Chondrocyte (in vitro differentiated cells): ENCODE measurements around the gene TPO. TPM values are rescaled to one million over a fixed set of nuclear protein-coding genes. Genes with fewer than 3 reads are reported as not detected.

Source experiments
- DNase-seq: peaks from one replicate; pipeline ENCODE4 v3.0.0; 2021; ENCODE audit warnings: mixed read lengths, low spot score
- H3K27ac Mint-ChIP-seq: one replicate; pipeline ENCODE4 v1.8.0; 2021; ENCODE audit warnings: mild to moderate bottlenecking, moderate library complexity, mixed read lengths; ENCODE audit not compliant: unreplicated experiment
- H3K27me3 Mint-ChIP-seq: 2 replicates; pipeline ENCODE4 v1.8.0; 2021; ENCODE audit warnings: low read depth, mixed read lengths
- H3K36me3 Mint-ChIP-seq: 2 replicates; pipeline ENCODE4 v1.8.0; 2021; ENCODE audit warnings: low read depth, mixed read lengths
- H3K4me1 Mint-ChIP-seq: 2 replicates; pipeline ENCODE4 v1.8.0; 2021; ENCODE audit warnings: low read depth, mild to moderate bottlenecking, mixed read lengths
- H3K4me3 Mint-ChIP-seq: one replicate; pipeline ENCODE4 v1.8.0; 2021; ENCODE audit warnings: mild to moderate bottlenecking, moderate library complexity, mixed read lengths; ENCODE audit not compliant: unreplicated experiment
- H3K9me3 Mint-ChIP-seq: 2 replicates; pipeline ENCODE4 v1.8.0; 2021; ENCODE audit warnings: low read depth, mixed read lengths
- total RNA-seq: library from RNA; stranded (reverse); gene quantifications from 3 replicates; pipeline ENCODE4 v1.2.1, GENCODE V29; 2021
- TF ChIP-seq, protein P1 (sequence below): fragments of 200-600 bp; sonication (generic); IDR thresholded peaks from 2 replicates; pipeline ENCODE4 v1.5.0; 2021; ENCODE audit warnings: antibody characterized with exemption, mild to moderate bottlenecking, moderate library complexity

TPO gene
- total RNA-seq, 1 donor from 2014 or later = not detected

DNA sequence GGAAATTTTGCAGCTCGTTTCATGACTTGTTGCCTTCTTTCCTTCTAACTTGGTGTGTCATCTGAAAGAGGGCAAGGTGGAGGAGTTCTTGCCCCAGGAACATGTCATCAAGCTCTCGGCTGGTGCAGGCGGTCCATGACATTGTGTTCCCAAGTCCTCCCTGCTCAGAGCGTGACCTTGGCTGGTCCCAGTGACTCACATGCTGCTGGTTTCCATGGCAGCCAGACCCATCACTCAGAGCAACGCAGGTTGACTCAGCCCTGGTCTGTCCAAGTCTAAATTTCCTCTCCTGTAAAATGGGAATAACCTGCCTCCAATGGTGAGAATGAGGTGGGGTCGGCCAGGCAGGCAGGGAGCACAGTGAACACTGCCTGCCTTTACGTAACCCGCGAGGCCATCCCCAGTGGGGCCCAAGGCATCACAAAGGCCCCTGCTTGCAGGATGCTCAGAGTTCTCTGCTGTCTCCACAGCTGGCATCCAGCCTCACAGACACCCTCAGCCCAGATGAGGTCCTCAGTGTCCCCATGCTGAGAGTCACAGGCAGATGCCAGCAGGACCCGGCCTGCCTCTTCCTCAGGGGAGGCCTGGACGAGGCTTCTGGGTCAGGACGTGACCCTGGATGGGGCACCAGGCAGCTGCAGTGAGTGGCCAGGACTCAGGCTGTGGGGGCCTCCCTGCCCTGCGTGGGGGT lies 143.7 kb downstream of the TPO start:
- DNase-seq = no peak
- Mint-ChIP-seq H3K9me3 (no peaks in the 10 kb centered on the region), H3K4me3 (no peak overlapping the region), H3K27ac (peak overlapping the region; percentile 69), H3K36me3 (no peaks in the 10 kb centered on the region), H3K4me1 (peaks cover 25% of the 10 kb centered on the region), H3K27me3 (peaks cover 8% of the 10 kb centered on the region)
- TF ChIP-seq, protein P1, sequence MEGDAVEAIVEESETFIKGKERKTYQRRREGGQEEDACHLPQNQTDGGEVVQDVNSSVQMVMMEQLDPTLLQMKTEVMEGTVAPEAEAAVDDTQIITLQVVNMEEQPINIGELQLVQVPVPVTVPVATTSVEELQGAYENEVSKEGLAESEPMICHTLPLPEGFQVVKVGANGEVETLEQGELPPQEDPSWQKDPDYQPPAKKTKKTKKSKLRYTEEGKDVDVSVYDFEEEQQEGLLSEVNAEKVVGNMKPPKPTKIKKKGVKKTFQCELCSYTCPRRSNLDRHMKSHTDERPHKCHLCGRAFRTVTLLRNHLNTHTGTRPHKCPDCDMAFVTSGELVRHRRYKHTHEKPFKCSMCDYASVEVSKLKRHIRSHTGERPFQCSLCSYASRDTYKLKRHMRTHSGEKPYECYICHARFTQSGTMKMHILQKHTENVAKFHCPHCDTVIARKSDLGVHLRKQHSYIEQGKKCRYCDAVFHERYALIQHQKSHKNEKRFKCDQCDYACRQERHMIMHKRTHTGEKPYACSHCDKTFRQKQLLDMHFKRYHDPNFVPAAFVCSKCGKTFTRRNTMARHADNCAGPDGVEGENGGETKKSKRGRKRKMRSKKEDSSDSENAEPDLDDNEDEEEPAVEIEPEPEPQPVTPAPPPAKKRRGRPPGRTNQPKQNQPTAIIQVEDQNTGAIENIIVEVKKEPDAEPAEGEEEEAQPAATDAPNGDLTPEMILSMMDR = no peak

DNA sequence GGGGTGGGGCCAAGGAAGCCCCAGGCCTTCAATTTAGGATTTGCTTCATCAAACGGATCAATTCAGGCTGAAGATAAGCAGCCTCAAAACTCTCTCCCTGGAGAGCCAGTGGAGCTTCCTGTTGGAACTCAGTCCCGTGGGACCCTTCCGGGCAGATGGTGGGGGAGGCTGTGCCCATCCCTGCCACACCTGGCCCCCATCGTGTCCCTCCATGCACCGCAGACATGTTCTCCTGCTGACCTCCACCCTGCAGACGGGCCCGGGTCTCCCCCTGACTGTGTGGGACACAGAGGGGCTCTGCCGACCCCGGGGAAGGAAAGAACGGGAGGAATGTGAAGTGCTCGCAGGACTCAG lies 144.2 kb downstream of the TPO start:
- Mint-ChIP-seq H3K27ac (no peak overlapping the region), H3K36me3 (no peaks in the 10 kb centered on the region), H3K4me1 (peaks cover 24% of the 10 kb centered on the region), H3K27me3 (peaks cover 8% of the 10 kb centered on the region), H3K9me3 (no peaks in the 10 kb centered on the region), H3K4me3 (no peak overlapping the region)
- TF ChIP-seq, protein P1 = no peak
- no peak for DNase-seq

DNA sequence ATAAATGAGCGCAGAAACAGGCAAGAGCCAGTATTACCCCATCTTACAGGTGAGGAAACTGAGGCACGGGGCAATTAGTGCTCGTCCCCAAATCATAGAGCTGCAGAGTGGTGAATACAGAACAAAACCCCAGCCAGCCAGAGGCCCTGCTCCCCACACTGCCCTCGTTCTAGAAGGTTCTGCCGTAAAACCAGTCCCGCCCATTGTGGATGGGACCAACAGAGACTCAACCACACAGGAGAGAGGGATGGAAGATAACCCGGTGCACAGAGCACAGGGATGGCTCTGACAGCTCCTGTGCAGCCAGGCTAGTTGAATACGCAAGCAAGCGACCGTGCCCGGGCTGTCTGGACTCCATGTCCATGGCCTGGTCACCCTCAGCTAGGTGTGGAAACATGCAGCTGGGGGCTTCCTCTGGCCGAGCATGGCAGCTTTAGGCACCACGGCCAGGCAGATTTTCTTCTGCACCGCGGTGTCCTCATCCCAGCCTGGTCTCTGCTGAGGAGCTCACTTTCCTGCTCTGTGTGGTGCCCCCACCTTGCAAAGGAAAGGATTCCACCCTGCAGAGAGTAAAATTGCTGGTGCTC lies 146.4 kb downstream of the TPO start:
- H3K9me3 Mint-ChIP-seq = no peaks in the 10 kb centered on the region

DNA sequence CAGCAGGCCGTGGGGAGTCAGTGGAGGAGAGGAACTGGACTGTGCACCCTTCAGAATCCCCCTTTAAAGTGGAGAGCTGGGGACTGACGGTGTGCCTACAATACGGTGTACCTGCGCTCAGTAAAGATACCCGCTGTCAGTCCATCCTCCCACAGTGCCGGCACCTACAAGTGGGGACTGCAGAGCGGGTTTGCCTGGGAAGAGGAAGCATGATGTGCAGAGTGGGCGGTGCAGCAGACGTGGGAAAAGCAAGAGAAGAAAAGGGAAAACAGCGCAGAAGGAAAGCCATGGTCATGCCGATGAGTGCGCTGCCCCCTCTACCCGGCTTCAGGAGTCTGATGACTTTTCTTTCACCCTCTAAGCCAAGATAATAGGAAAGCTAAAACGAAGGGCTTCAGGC lies 148.0 kb downstream of the TPO start:
- TF ChIP-seq, protein P1 = no peak
- Mint-ChIP-seq H3K4me3 (no peak overlapping the region), H3K27ac (no peak overlapping the region), H3K4me1 (peaks cover 11% of the 10 kb centered on the region), H3K27me3 (peaks cover 8% of the 10 kb centered on the region), H3K36me3 (no peaks in the 10 kb centered on the region), H3K9me3 (no peaks in the 10 kb centered on the region)
- DNase-seq = no peak

More for the DNA sequence above, 146.4 kb downstream of the TPO start:
- DNase-seq = no peak
- Mint-ChIP-seq H3K27ac (no peak overlapping the region), H3K27me3 (peaks cover 8% of the 10 kb centered on the region), H3K4me3 (no peak overlapping the region), H3K4me1 (peaks cover 11% of the 10 kb centered on the region), H3K36me3 (no peaks in the 10 kb centered on the region)
- TF ChIP-seq, protein P1 = no peak

DNA sequence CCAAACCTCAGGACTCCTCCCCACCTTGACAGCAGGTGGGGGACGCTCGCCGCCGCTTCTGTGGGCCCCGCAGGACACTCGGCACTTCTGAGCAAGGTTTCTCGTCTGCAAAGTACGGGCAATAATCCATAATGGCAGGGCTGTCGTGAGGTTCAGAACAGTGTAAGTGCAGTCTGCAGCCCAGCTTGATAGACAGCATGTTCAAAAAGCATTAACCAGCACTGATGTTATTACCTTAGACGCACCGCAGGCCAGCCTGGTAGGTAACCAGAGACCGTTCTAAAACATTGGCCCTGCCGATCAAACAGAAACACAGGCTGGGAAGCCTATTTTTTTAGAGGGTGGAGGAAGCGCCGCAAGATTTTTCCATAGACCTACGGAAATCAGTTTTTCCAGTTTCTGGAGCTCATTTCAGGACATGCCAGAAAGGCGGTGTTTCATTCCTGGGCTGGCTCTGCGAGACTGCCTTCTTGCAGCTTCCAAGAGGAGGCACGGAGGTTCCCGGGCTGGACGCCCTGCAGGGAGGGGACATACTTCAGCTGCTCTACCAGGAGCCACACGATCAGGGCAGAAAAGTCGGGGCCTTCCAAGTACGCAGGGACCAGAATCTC lies 148.7 kb downstream of the TPO start:
- TF ChIP-seq, protein P1 = no peak
- Mint-ChIP-seq H3K27ac (no peak overlapping the region), H3K36me3 (no peaks in the 10 kb centered on the region), H3K4me1 (peaks cover 7% of the 10 kb centered on the region), H3K27me3 (peaks cover 8% of the 10 kb centered on the region), H3K4me3 (no peak overlapping the region), H3K9me3 (no peaks in the 10 kb centered on the region)
- no peak for DNase-seq
